Measurements from ENCODE around the gene SARNP.

Gene SARNP

GRCh38 chr12:55707841-55708694 is 109.5 kb downstream of the SARNP start, which contains the start of gene ITGA7:
Gene ITGA7, minus strand, starts transcription at chr12:55707904. Its CDS starts 222 bp downstream, at chr12:55707682.
- DNase-seq (ENCODE audit: low read depth), result peak; percentile 49

All from ELR (cell line).